DMS 273 (cell line): ENCODE measurements around the gene NRXN2.

Experiments used
- DNase-seq: peaks from one replicate; lab custom pipeline; 2025; ENCODE audit not compliant: unreplicated experiment; lab: John Stamatoyannopoulos, UW

Gene NRXN2

GRCh38 chr11:64653388-64653973 is 69.5 kb downstream of the NRXN2 start:
- no peak for DNase-seq

- peak; percentile 89 for DNase-seq
Measured at GRCh38 chr11:64652586-64653387, 70.2 kb downstream of the NRXN2 start.

GRCh38 chr11:64650923-64651523 is 72.0 kb downstream of the NRXN2 start:
- peak; percentile 49 for DNase-seq

GRCh38 chr11:64649291-64649697 is 73.7 kb downstream of the NRXN2 start:
- peak; percentile 71 for DNase-seq

GRCh38 chr11:64648551-64648950 is 74.4 kb downstream of the NRXN2 start:
- no peak for DNase-seq

- DNase-seq, result no peak
Measured at GRCh38 chr11:64647019-64647779, 75.8 kb downstream of the NRXN2 start.

- DNase-seq, result peak; percentile 61
Measured at GRCh38 chr11:64644647-64645275, 78.2 kb downstream of the NRXN2 start.

- DNase-seq, result peak; percentile 32
Measured at GRCh38 chr11:64643920-64644646, 78.9 kb downstream of the NRXN2 start.

GRCh38 chr11:64643256-64643881 is 79.6 kb downstream of the NRXN2 start:
- DNase-seq, result peak; percentile 61

- no peak for DNase-seq
Measured at GRCh38 chr11:64642871-64643255, 80.1 kb downstream of the NRXN2 start.

- no peak for DNase-seq
Measured at GRCh38 chr11:64642418-64642735, 80.6 kb downstream of the NRXN2 start.

- no peak for DNase-seq
Measured at GRCh38 chr11:64641596-64642417, 81.2 kb downstream of the NRXN2 start.

GRCh38 chr11:64639885-64640284 is 83.1 kb downstream of the NRXN2 start:
- no peak for DNase-seq

- DNase-seq, result no peak
Measured at GRCh38 chr11:64638829-64639228, 84.2 kb downstream of the NRXN2 start.

GRCh38 chr11:64638018-64638665 is 84.9 kb downstream of the NRXN2 start:
- DNase-seq, result peak; percentile 68

- peak; percentile 10 for DNase-seq
Measured at GRCh38 chr11:64637334-64638017, 85.5 kb downstream of the NRXN2 start.

GRCh38 chr11:64633555-64634159 is 89.3 kb downstream of the NRXN2 start:
- peak; percentile 14 for DNase-seq

- DNase-seq, result no peak
Measured at GRCh38 chr11:64632654-64633053, 90.3 kb downstream of the NRXN2 start.
